Right atrium auricular region (tissue), 2 donors: Measurements from ENCODE around the gene CDH24. TPM values are rescaled to one million over a fixed set of nuclear protein-coding genes. Genes with fewer than 3 reads are reported as not detected.

Experiments used
- DNase-seq: peaks from one replicate; pipeline ENCODE4 v3.0.0-alpha.2; 2019; ENCODE audit warnings: low spot score
- H3K27ac ChIP-seq, 2 donors: fragments of 200-600 bp; sonication (generic); 1 replicate in 1 of 2; 2 replicates in 1 of 2; pipeline ENCODE4 v1.5.1; 2016 to 2019
- H3K27me3 ChIP-seq, 2 donors: fragments of 200-600 bp; sonication (generic); one replicate each; pipeline versions ENCODE4 v1.5.1 to v1.6.0; 2017 to 2019
- H3K36me3 ChIP-seq: fragments of 200-600 bp; sonication (generic); one replicate; pipeline ENCODE4 v1.5.1; 2016
- H3K4me1 ChIP-seq, 2 donors: fragments of 200-600 bp; sonication (generic); one replicate each; pipeline versions ENCODE4 v1.5.1 to v1.6.0; 2017 to 2019
- H3K4me3 ChIP-seq, 2 donors: fragments of 200-600 bp; sonication (generic); 1 replicate in 1 of 2; 2 replicates in 1 of 2; pipeline ENCODE4 v1.5.1; 2017 to 2019; ENCODE audit warnings: mild to moderate bottlenecking in 1 of 2, moderate library complexity in 1 of 2
- H3K9me3 ChIP-seq, 2 donors: fragments of 200-600 bp; sonication (generic); one replicate each; pipeline ENCODE4 v1.5.1; 2019
- total RNA-seq, 2 donors: library from RNA; depleted of rRNA; stranded (reverse); fragments of >200 nt; gene quantifications; one replicate each; pipeline ENCODE4 v1.1.0, GENCODE V29; 2016
- TF ChIP-seq, protein P1 (sequence below), 2 donors: fragments of 200-600 bp; sonication (generic); IDR thresholded peaks; one replicate each; pipeline ENCODE4 v1.5.1; 2019; ENCODE audit warnings: antibody characterized with exemption in 2 of 2

Gene CDH24
- total RNA-seq, 2 donors from 2014 or later = 1.3 to 1.4 TPM

DNA sequence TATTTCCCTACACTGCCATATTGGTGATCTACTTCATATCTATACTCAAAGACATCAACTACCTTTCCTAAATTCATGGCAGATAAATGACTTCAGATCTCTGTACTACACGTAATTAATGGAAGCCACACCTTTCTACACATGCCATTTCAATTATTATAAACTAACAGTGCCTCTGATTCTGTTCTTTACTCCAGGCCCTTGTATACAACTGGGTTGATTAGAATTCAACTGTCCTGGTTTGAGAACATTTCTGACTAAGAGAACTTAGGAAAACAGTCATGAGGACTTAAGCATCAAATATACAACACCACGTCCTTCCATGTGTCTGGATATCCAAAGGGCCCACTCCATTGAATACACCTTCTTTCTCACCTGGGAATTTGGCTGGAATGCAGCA is 35.8 kb upstream of the CDH24 start:
- H3K9me3 ChIP-seq = no peaks in the 10 kb centered on the region
- TF ChIP-seq, protein P1, sequence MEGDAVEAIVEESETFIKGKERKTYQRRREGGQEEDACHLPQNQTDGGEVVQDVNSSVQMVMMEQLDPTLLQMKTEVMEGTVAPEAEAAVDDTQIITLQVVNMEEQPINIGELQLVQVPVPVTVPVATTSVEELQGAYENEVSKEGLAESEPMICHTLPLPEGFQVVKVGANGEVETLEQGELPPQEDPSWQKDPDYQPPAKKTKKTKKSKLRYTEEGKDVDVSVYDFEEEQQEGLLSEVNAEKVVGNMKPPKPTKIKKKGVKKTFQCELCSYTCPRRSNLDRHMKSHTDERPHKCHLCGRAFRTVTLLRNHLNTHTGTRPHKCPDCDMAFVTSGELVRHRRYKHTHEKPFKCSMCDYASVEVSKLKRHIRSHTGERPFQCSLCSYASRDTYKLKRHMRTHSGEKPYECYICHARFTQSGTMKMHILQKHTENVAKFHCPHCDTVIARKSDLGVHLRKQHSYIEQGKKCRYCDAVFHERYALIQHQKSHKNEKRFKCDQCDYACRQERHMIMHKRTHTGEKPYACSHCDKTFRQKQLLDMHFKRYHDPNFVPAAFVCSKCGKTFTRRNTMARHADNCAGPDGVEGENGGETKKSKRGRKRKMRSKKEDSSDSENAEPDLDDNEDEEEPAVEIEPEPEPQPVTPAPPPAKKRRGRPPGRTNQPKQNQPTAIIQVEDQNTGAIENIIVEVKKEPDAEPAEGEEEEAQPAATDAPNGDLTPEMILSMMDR (IDR thresholded peaks at IDR 0.05) = no peak
- H3K27ac ChIP-seq = no peak overlapping the region
- peaks cover 56% of the 10 kb centered on the region for H3K36me3 ChIP-seq
- H3K4me1 ChIP-seq = peaks cover 0 to 51% of the 10 kb centered on the region in 2 donors
- H3K27me3 ChIP-seq = no peaks in the 10 kb centered on the region
- no peak for DNase-seq
- no peak overlapping the region for H3K4me3 ChIP-seq

DNA sequence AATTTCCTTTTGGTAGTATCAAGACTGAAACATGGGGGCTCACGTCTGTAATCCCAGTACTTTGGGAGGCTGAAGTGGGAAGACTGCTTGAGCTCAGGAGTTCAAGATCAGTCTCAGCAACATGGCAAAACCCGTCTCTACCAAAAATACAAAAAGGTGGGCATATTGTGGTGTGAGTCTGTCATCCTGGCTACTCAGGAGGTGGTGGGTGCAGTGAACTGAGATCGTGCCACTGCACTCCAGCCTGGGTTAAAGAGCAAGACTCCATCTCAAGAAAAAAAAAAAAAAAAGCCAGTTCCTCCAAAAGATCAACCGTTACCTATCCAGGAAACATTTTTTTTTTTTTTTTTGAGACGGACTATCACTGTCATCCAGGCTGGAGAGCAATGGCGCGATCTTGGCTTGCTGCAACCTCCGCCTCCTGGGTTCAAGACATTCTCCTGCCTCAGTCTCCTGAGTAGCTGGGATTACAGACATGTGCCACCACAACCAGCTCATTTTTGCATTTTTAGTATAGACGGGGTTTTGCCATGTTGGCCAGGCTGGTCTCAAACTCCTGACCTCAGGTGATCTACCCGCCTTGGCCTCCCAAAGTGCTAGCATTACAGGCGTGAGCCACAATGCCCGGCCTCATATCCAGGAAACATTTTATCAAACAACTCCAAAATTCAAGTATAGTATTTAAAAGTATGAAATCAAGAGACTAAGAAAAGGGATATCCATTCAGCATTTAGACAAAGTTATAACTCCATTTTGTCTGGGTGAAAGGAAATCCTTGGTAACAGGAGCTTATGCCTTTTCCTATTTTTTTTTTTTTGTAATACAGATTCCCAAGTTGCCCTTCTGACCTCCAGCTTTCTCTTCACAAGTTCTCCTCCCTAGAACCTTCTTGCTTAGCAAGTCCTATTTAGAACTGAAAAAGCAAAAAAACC is 34.2 kb upstream of the CDH24 start:
- DNase-seq = no peak
- Histone ChIP-seq H3K9me3 (no peaks in the 10 kb centered on the region), H3K27ac (no peak overlapping the region), H3K4me1 (peaks cover 0 to 45% of the 10 kb centered on the region in 2 donors), H3K27me3 (no peaks in the 10 kb centered on the region), H3K36me3 (peaks cover 63% of the 10 kb centered on the region), H3K4me3 (no peak overlapping the region)
- TF ChIP-seq, protein P1 (IDR thresholded peaks at IDR 0.05) = no peak

DNA sequence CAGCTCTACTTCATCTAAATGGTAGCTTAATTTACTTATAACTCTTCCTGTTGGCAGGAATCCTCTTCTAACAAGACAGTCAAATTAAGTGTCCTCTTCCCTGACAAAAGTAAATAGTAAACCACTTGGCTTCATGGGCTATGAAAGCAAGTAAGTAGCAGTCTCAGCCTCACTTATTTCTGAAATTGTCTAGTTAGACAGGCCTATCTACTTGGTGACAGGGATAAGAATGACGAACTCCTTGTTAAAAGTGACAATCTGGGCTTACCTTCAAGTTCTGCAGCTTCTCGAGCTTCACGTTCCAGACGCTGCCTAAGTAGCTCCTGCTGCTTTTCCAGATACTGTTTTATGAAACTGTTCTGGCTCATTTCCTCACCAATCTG is 32.9 kb upstream of the CDH24 start:
- no peak overlapping the region for H3K27ac ChIP-seq
- no peak overlapping the region for H3K4me3 ChIP-seq
- peaks cover 0 to 39% of the 10 kb centered on the region in 2 donors for H3K4me1 ChIP-seq
- DNase-seq = no peak
- TF ChIP-seq, protein P1 (IDR thresholded peaks at IDR 0.05) = no peak
- peaks cover 72% of the 10 kb centered on the region for H3K36me3 ChIP-seq
- H3K9me3 ChIP-seq = no peaks in the 10 kb centered on the region
- H3K27me3 ChIP-seq = no peaks in the 10 kb centered on the region

DNA sequence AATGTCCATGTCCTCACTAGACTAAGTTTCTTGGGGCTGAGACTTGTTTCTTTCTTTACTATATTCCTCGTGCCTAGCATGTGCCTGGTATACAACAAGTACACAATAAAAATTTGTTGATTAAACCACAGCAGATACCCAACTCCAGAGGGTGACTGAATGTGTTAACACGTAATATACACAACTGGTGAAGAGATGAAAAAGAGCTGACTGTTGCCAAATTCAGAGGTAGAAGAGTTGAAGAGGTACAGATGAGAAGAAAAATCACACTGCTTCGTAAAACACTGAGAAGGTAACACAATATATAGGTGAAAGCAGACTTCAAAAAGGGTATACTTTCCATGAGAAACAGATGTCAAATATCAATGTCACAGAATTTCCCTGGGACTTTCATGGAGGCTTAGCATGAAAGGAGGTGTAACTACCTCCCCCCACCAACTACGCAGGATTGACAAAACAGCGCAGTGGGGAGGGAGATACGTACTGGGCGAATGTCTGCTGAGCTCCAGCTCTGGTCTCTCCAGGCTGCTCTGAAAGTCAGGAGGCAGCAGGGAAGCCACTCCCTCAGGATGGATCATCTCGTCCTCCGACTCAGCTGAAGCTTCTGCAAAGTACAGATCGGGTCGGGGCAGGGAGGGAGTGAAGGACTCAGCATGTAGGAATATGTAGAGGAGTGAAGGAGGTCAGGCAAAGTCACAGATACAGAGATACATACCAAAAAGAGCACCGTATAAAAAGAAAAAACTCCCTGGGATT is 32.4 kb upstream of the CDH24 start:
- Histone ChIP-seq H3K9me3 (no peaks in the 10 kb centered on the region), H3K27me3 (no peaks in the 10 kb centered on the region), H3K4me3 (no peak overlapping the region), H3K4me1 (peaks cover 0 to 39% of the 10 kb centered on the region in 2 donors), H3K27ac (no peak overlapping the region), H3K36me3 (peaks cover 78% of the 10 kb centered on the region)
- no peak for DNase-seq
- TF ChIP-seq, protein P1 (IDR thresholded peaks at IDR 0.05) = no peak

DNA sequence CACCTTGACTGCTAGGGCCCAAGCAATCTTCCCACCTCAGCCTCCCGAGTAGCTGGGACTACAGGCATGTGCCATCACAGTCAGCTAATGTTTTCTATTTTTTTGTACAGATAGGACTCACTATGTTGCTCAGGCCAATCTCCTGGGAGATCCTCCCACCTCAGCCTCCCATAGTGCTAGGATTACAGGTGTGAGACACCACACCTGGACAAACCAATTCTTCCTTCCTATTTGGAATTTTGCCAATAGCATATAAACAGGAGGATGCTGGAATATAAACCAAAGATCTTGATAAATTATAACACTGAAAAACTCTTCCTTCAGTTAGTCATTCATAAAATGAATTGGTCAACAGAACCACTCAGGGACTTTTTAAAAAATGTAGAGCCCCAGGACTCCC is 29.2 kb upstream of the CDH24 start:
- DNase-seq = no peak
- Histone ChIP-seq H3K9me3 (no peaks in the 10 kb centered on the region), H3K36me3 (peaks cover 79% of the 10 kb centered on the region), H3K27me3 (no peaks in the 10 kb centered on the region), H3K4me1 (peaks cover 0 to 14% of the 10 kb centered on the region in 2 donors), H3K27ac (no peak overlapping the region), H3K4me3 (no peak overlapping the region)
- TF ChIP-seq, protein P1 (IDR thresholded peaks at IDR 0.05) = no peak
